Prostate gland (tissue), 2 donors: ENCODE data around the gene PTRHD1.

Experiments used
- POLR2A ChIP-seq: fragments of 450-650 bp; IDR thresholded peaks from one replicate; pipeline ENCODE4 v1.6.1; 2016; ENCODE audit warnings: antibody characterized with exemption, mild to moderate bottlenecking
- POLR2AphosphoS5 ChIP-seq: sonication (generic); formaldehyde crosslinking; IDR thresholded peaks from one replicate; pipeline ENCODE4 v1.6.1; 2017; ENCODE audit warnings: antibody characterized with exemption
- TF ChIP-seq, protein P1 (sequence below), 4 experiments: fragments of 200-600 bp in 2 of 4; fragments of 450-650 bp in 2 of 4; sonication (generic) in 2 of 4; IDR thresholded peaks; 1 replicate in 3 of 4; 2 replicates in 1 of 4; pipeline ENCODE4 v1.5.1; 2016 to 2019; ENCODE audit warnings: antibody characterized with exemption in 4 of 4, mild to moderate bottlenecking in 2 of 4, moderate library complexity in 2 of 4

GRCh38 chr2:24783641-24784040 is 9.6 kb downstream of the PTRHD1 start:
- TF ChIP-seq, protein P1, sequence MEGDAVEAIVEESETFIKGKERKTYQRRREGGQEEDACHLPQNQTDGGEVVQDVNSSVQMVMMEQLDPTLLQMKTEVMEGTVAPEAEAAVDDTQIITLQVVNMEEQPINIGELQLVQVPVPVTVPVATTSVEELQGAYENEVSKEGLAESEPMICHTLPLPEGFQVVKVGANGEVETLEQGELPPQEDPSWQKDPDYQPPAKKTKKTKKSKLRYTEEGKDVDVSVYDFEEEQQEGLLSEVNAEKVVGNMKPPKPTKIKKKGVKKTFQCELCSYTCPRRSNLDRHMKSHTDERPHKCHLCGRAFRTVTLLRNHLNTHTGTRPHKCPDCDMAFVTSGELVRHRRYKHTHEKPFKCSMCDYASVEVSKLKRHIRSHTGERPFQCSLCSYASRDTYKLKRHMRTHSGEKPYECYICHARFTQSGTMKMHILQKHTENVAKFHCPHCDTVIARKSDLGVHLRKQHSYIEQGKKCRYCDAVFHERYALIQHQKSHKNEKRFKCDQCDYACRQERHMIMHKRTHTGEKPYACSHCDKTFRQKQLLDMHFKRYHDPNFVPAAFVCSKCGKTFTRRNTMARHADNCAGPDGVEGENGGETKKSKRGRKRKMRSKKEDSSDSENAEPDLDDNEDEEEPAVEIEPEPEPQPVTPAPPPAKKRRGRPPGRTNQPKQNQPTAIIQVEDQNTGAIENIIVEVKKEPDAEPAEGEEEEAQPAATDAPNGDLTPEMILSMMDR (IDR thresholded peaks at IDR 0.05): no peak
- no peak for TF ChIP-seq POLR2A
- no peak for TF ChIP-seq POLR2AphosphoS5
